ENCODE results near the gene NUPR2.
A peak's percentile ranks its signal among the peaks of the same experiment; 100 is the strongest.
"Not testable (repeated sequence)": the region's sequence is repeated elsewhere in the genome, so short reads cannot be mapped to it uniquely, and the experiment has no call there.

NUPR2 gene

GRCh38 chr7:56086761-56087160, 29.5 kb downstream of the NUPR2 start:
- no peak for DNase-seq (ENCODE audit: low spot score)

- DNase-seq (ENCODE audit: low spot score) = no peak
These were observed 32.9 kb downstream of the NUPR2 start for GRCh38 chr7:56083150-56083785.

GRCh38 chr7:56081626-56082340, 34.4 kb downstream of the NUPR2 start:
- no peak for DNase-seq (ENCODE audit: low spot score)

GRCh38 chr7:56080726-56081435, 35.3 kb downstream of the NUPR2 start:
- DNase-seq (ENCODE audit: low spot score) = not testable (repeated sequence)

- DNase-seq (ENCODE audit: low spot score) = no peak
These were observed 36.6 kb downstream of the NUPR2 start for GRCh38 chr7:56079450-56080185.

GRCh38 chr7:56078196-56078595, 38.0 kb downstream of the NUPR2 start:
- no peak for DNase-seq (ENCODE audit: low spot score)

GRCh38 chr7:56077681-56078080, 38.5 kb downstream of the NUPR2 start:
- DNase-seq (ENCODE audit: low spot score) = no peak

GRCh38 chr7:56074371-56074791, 41.8 kb downstream of the NUPR2 start:
- DNase-seq (ENCODE audit: low spot score) = peak; percentile 88

GRCh38 chr7:56066376-56066775, 49.8 kb downstream of the NUPR2 start:
- not testable (repeated sequence) for DNase-seq (ENCODE audit: low spot score)

All from D341Med (cell line).